Measurements from ENCODE around the gene ARMC3. TPM values are rescaled to one million over a fixed set of nuclear protein-coding genes. Genes with fewer than 3 reads are reported as not detected.

Gene ARMC3
- total and polyA plus RNA-seq, 2 donors (not counting 1 experiment from before 2014, with no cell fraction given), result not detected

DNA sequence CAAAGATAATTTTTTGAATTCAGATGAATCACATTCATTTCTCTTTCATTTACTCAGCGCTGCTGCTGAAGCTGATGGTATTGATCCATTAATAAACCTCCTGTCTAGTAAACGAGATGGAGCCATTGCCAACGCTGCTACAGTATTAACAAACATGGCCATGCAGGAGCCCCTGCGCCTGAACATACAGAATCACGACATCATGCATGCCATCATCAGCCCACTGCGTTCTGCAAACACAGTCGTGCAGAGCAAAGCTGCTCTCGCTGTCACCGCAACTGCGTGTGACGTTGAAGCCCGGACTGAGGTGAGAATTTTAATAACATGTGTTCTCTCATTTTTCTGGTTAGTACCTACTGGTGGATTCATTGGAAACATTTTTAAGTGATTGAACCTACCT, 70.2 kb downstream of the ARMC3 start:
- Histone ChIP-seq H3K9me3 (ENCODE audit: control extremely low read depth in 1 of 3, control insufficient read depth in 2 of 3, insufficient read depth in 1 of 3, low read length in 2 of 3) (no peaks in the 10 kb centered on the region), H3K27ac (ENCODE audit: low read length in 2 of 2) (no peak overlapping the region), H3K4me2 (replicated peaks; ENCODE audit: low read depth, low read length, poor library complexity, severe bottlenecking) (no peak overlapping the region), H3K9ac (ENCODE audit: low read length) (no peak overlapping the region), H3K36me3 (replicated peaks in 1 of 2; ENCODE audit: control extremely low read depth in 1 of 2, control insufficient read depth in 1 of 2, extremely low read depth in 1 of 2, insufficient read depth in 2 of 2, low read length in 1 of 2) (no peaks in the 10 kb centered on the region), H2AFZ (ENCODE audit: insufficient read depth, low read depth, low read length, poor library complexity, severe bottlenecking) (no peak overlapping the region), H3K4me1 (ENCODE audit: control insufficient read depth in 2 of 2, insufficient read depth in 2 of 2, low read length in 2 of 2) (no peaks in the 10 kb centered on the region), H3K4me3 (ENCODE audit: control extremely low read depth in 1 of 5, extremely low read depth in 1 of 5, insufficient read depth in 1 of 5, low read depth in 2 of 5, low read length in 4 of 5) (no peak overlapping the region), H3K27me3 (replicated peaks in 1 of 4; ENCODE audit: control extremely low read depth in 1 of 4, control insufficient read depth in 3 of 4, insufficient read depth in 4 of 4, low read length in 3 of 4) (peaks cover 0 to 7% (median 2%) of the 10 kb centered on the region in 4 experiments), H4K20me1 (ENCODE audit: control insufficient read depth, insufficient read depth, low read length, poor library complexity, severe bottlenecking) (no peaks in the 10 kb centered on the region), H3K79me2 (ENCODE audit: control insufficient read depth, insufficient read depth, low read length) (no peaks in the 10 kb centered on the region)
- no peaks in the 10 kb centered on the region for H3K4me1 Mint-ChIP-seq
- intact Hi-C loops (cut with micrococcal nuclease), result no loop called here
- 91% methylated on average over 9 of the region's 12 CpGs for WGBS (ENCODE audit: insufficient coverage)
- POLR2A ChIA-PET, result no interaction called here
- H3K27me3 Mint-ChIP-seq, result peaks cover 36% of the 10 kb centered on the region
- TF ChIP-seq EZH2 (IDR thresholded peaks at IDR 0.05; ENCODE audit: borderline replicate concordance, insufficient read depth, low read depth, low read length, poor library complexity, severe bottlenecking), result no peak
- TF ChIP-seq, protein P1, sequence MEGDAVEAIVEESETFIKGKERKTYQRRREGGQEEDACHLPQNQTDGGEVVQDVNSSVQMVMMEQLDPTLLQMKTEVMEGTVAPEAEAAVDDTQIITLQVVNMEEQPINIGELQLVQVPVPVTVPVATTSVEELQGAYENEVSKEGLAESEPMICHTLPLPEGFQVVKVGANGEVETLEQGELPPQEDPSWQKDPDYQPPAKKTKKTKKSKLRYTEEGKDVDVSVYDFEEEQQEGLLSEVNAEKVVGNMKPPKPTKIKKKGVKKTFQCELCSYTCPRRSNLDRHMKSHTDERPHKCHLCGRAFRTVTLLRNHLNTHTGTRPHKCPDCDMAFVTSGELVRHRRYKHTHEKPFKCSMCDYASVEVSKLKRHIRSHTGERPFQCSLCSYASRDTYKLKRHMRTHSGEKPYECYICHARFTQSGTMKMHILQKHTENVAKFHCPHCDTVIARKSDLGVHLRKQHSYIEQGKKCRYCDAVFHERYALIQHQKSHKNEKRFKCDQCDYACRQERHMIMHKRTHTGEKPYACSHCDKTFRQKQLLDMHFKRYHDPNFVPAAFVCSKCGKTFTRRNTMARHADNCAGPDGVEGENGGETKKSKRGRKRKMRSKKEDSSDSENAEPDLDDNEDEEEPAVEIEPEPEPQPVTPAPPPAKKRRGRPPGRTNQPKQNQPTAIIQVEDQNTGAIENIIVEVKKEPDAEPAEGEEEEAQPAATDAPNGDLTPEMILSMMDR (IDR thresholded peaks at IDR 0.05), result no peak
- H3K27ac Mint-ChIP-seq, result no peak overlapping the region
- DNase-seq (no peak), ATAC-seq (ENCODE audit: low read depth) (no peak)
- CTCF ChIA-PET, result interaction anchor here (1.5 kb wide), 1 partner anchor 9 kb away, joined by 11 read pairs; no protein-coding TSS in a partner anchor
- no peaks in the 10 kb centered on the region for H3K9me3 Mint-ChIP-seq (ENCODE audit: insufficient read depth)
- H3K4me3 Mint-ChIP-seq, result no peak overlapping the region

- Histone ChIP-seq H3K79me2 (ENCODE audit: control insufficient read depth, insufficient read depth, low read length) (no peaks in the 10 kb centered on the region), H3K4me3 (ENCODE audit: control extremely low read depth in 1 of 5, extremely low read depth in 1 of 5, insufficient read depth in 1 of 5, low read depth in 2 of 5, low read length in 4 of 5) (no peak overlapping the region), H3K27ac (ENCODE audit: low read length in 2 of 2) (no peak overlapping the region), H3K4me1 (ENCODE audit: control insufficient read depth in 2 of 2, insufficient read depth in 2 of 2, low read length in 2 of 2) (no peaks in the 10 kb centered on the region), H3K4me2 (replicated peaks; ENCODE audit: low read depth, low read length, poor library complexity, severe bottlenecking) (no peak overlapping the region), H3K9ac (ENCODE audit: low read length) (no peak overlapping the region), H2AFZ (ENCODE audit: insufficient read depth, low read depth, low read length, poor library complexity, severe bottlenecking) (no peak overlapping the region), H3K36me3 (replicated peaks in 1 of 2; ENCODE audit: control extremely low read depth in 1 of 2, control insufficient read depth in 1 of 2, extremely low read depth in 1 of 2, insufficient read depth in 2 of 2, low read length in 1 of 2) (no peaks in the 10 kb centered on the region), H3K27me3 (replicated peaks in 1 of 4; ENCODE audit: control extremely low read depth in 1 of 4, control insufficient read depth in 3 of 4, insufficient read depth in 4 of 4, low read length in 3 of 4) (peaks cover 0 to 7% (median 2%) of the 10 kb centered on the region in 4 experiments), H3K9me3 (ENCODE audit: control extremely low read depth in 1 of 3, control insufficient read depth in 2 of 3, insufficient read depth in 1 of 3, low read length in 2 of 3) (no peaks in the 10 kb centered on the region), H4K20me1 (ENCODE audit: control insufficient read depth, insufficient read depth, low read length, poor library complexity, severe bottlenecking) (no peaks in the 10 kb centered on the region)
- no peaks in the 10 kb centered on the region for H3K4me1 Mint-ChIP-seq
- POLR2A ChIA-PET, result no interaction called here
- no peak overlapping the region for H3K4me3 Mint-ChIP-seq
- no peak overlapping the region for H3K27ac Mint-ChIP-seq
- CTCF ChIA-PET, result interaction anchor here (0.6 to 1.0 kb wide), 2 partner anchors 11 to 408 kb away, joined by 3 to 5 read pairs; no protein-coding TSS in a partner anchor
- intact Hi-C loops (cut with micrococcal nuclease), result no loop called here
- DNase-seq, result no peak
- 60% methylated on average over 2 of the region's 2 CpGs for WGBS (ENCODE audit: insufficient coverage)
- no peak for ATAC-seq (ENCODE audit: low read depth)
- peaks cover 32% of the 10 kb centered on the region for H3K27me3 Mint-ChIP-seq
- no peak for TF ChIP-seq EZH2 (IDR thresholded peaks at IDR 0.05; ENCODE audit: borderline replicate concordance, insufficient read depth, low read depth, low read length, poor library complexity, severe bottlenecking)
- H3K9me3 Mint-ChIP-seq (ENCODE audit: insufficient read depth), result no peaks in the 10 kb centered on the region
Observed at GRCh38 chr10:22999942-23000341, 72.1 kb downstream of the ARMC3 start.
